GM12874 (cell line): ENCODE results near the gene FRMD3.

Experiments
- CTCF ChIP-seq: IDR thresholded peaks from 2 replicates; pipeline ENCODE4 v1.5.1; 2011; ENCODE audit warnings: low read depth, mild to moderate bottlenecking, control low read depth, low read length, moderate library complexity; ENCODE audit not compliant: insufficient read depth

Gene FRMD3

GRCh38 chr9:83458530-83458929, 79.7 kb downstream of the FRMD3 start:
- TF ChIP-seq CTCF = no peak

GRCh38 chr9:83457005-83457404, 81.2 kb downstream of the FRMD3 start:
- TF ChIP-seq CTCF = no peak

- TF ChIP-seq CTCF = no peak
Measured at GRCh38 chr9:83456226-83456625, 82.0 kb downstream of the FRMD3 start.

- no peak for TF ChIP-seq CTCF
Measured at GRCh38 chr9:83454076-83454475, 84.1 kb downstream of the FRMD3 start.

DNA sequence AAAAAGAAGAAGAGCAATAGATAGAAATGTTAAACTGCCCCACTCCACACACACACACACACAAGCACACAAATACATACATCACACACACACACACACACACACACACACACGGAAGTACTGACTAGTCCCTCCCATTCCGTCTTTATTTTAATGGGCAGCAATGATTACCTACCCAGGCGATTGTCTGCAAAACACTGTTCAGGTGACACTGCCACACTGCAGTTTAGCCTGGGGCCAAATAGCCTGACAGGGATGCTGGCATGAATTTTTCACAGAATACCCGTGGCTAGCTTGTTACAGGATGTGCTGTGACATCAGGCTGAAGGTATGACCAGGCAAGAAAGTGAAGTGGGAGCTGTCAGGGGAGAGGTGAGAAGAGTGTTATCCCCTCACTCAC, 86.9 kb downstream of the FRMD3 start:
- TF ChIP-seq CTCF = no peak

GRCh38 chr9:83449983-83450382, 88.2 kb downstream of the FRMD3 start:
- TF ChIP-seq CTCF = no peak

- no peak for TF ChIP-seq CTCF
Measured at GRCh38 chr9:83449166-83449565, 89.0 kb downstream of the FRMD3 start.

DNA sequence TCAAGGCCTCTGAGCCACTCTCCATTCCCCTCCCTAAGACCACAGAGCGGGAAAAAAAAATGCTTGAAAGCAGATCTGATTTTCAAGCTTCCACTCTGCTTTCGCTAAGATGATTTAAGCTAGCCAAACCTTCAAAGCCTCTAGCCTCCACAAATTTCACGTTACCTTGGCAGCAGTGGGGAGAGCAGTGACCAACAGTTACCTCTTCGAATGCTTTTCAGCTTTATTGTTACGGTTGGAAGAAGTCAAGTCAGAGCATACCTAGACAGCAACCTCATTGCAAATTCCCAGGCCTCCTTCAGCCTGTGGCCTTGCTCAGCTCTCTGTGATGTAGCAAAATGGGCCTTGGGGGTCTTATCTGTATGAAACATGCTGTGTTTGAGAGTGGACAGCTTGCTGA, 89.6 kb downstream of the FRMD3 start:
- no peak for TF ChIP-seq CTCF
